Endothelial cell of umbilical vein (primary cell): ENCODE measurements around the gene PLEKHG2. TPM values are rescaled to one million over a fixed set of nuclear protein-coding genes. Genes with fewer than 3 reads are reported as not detected.

Source experiments
- BruUV-seq: library from RNA; stranded (reverse); fragments of 400-500 nt; replicated peaks from 2 replicates; lab custom pipeline; 2021; lab: Mats Ljungman, UMichigan
- CTCF ChIA-PET: fragments of 300-600, 350-600 bp; sonication (Branson Sonifier 250); formaldehyde crosslinking; loops from one replicate; lab custom pipeline; 2021; ENCODE audit warnings: antibody characterized with exemption, inconsistent platforms; lab: Charles Lee
- POLR2A ChIA-PET: fragments of 300-600, 350-600 bp; sonication (Branson Sonifier 250); formaldehyde crosslinking; loops from one replicate; lab custom pipeline; 2021; ENCODE audit warnings: antibody characterized with exemption, inconsistent platforms; lab: Charles Lee
- DNase-seq: peaks from one replicate; pipeline ENCODE4 v3.0.0-alpha.2; 2011; ENCODE audit warnings: low read depth, low spot score
- FAIRE-seq: peaks from 2 replicates; lab custom pipeline; 2011; peaks lifted over from hg19 to GRCh38; lab: Jason Lieb, UNC
- H2AFZ ChIP-seq: 2 replicates; pipeline ENCODE4 v1.6.0; 2012; ENCODE audit warnings: low read depth, low read length, control low read depth, inconsistent platforms
- H3K27ac ChIP-seq: 2 replicates; pipeline ENCODE4 v1.5.1; 2011; ENCODE audit warnings: low read depth, mild to moderate bottlenecking, control low read depth, low read length, moderate library complexity; ENCODE audit not compliant: insufficient read depth
- H3K27me3 ChIP-seq, 2 experiments: 2 replicates each; pipeline versions ENCODE4 v1.6.0 to v1.6.1; 2011; ENCODE audit warnings: low read length in 2 of 2, mixed read lengths in 1 of 2; ENCODE audit not compliant: control insufficient read depth in 2 of 2, insufficient read depth in 2 of 2
- H3K36me3 ChIP-seq, 2 experiments: 2 replicates in 1 of 2; 3 replicates in 1 of 2; pipeline ENCODE4 v1.5.1; 2011; ENCODE audit warnings: low read length in 2 of 2, mild to moderate bottlenecking in 1 of 2, moderate library complexity in 1 of 2; ENCODE audit not compliant: control insufficient read depth in 2 of 2, insufficient read depth in 2 of 2; ENCODE audit errors: extremely low read depth in 1 of 2
- H3K4me1 ChIP-seq: 3 replicates; pipeline ENCODE4 v1.5.1; 2011; ENCODE audit warnings: mild to moderate bottlenecking, low read length; ENCODE audit not compliant: control insufficient read depth, insufficient read depth; ENCODE audit errors: extremely low read depth
- H3K4me2 ChIP-seq: 2 replicates; pipeline ENCODE4 v1.6.1; 2011; ENCODE audit warnings: low read length, control low read depth, mixed read lengths; ENCODE audit not compliant: insufficient read depth
- H3K4me3 ChIP-seq, 3 experiments: fragments of 200-600 bp in 1 of 3; sonication (generic), shearing (Covaris generic) in 1 of 3; replicated peaks in 1 of 3; 2 replicates each; pipeline ENCODE4 v1.5.1; 2011 to 2016; ENCODE audit warnings: control low read depth in 3 of 3, low read length in 3 of 3, mild to moderate bottlenecking in 2 of 3, inconsistent platforms in 1 of 3, low read depth in 1 of 3, moderate library complexity in 1 of 3; ENCODE audit not compliant: insufficient read depth in 1 of 3
- H3K79me2 ChIP-seq: 2 replicates; pipeline ENCODE4 v1.6.0; 2012; ENCODE audit warnings: low read length, inconsistent platforms; ENCODE audit not compliant: control insufficient read depth, insufficient read depth
- H3K9ac ChIP-seq: replicated peaks from 2 replicates; pipeline ENCODE3; 2011; ENCODE audit warnings: low read length, control low read depth; ENCODE audit not compliant: insufficient read depth; ENCODE audit errors: extremely low read depth
- H3K9me1 ChIP-seq: replicated peaks from 3 replicates; pipeline ENCODE4 v1.6.0; 2011; ENCODE audit warnings: mild to moderate bottlenecking, low read length; ENCODE audit not compliant: control insufficient read depth, insufficient read depth; ENCODE audit errors: extremely low read depth
- H3K9me3 ChIP-seq: replicated peaks from 2 replicates; pipeline ENCODE4 v1.5.1; 2012; ENCODE audit warnings: low read length, inconsistent platforms; ENCODE audit not compliant: control insufficient read depth, insufficient read depth
- H4K20me1 ChIP-seq: replicated peaks from 2 replicates; pipeline ENCODE3; 2011; ENCODE audit warnings: mild to moderate bottlenecking, low read length; ENCODE audit not compliant: control insufficient read depth, insufficient read depth; ENCODE audit errors: extremely low read depth
- CTCF ChIP-seq, 2 donors: IDR thresholded peaks; 1 replicate in 1 of 2; 2 replicates in 1 of 2; pipeline ENCODE4 v1.5.1; 2011; ENCODE audit warnings: low read length in 2 of 2, mild to moderate bottlenecking in 2 of 2, moderate library complexity in 2 of 2, control low read depth in 1 of 2, inconsistent platforms in 1 of 2, low read depth in 1 of 2; ENCODE audit not compliant: insufficient read depth in 1 of 2; ENCODE audit errors: extremely low read depth in 1 of 2
- EZH2 ChIP-seq: IDR thresholded peaks from 2 replicates; pipeline ENCODE4 v1.6.1; 2012; ENCODE audit warnings: borderline replicate concordance, low read depth, mild to moderate bottlenecking, moderate library complexity, low read length, inconsistent platforms; ENCODE audit not compliant: severe bottlenecking
- FOS ChIP-seq: IDR thresholded peaks from 2 replicates; pipeline ENCODE4 v1.6.1; 2011; ENCODE audit warnings: mild to moderate bottlenecking, low read length, moderate library complexity, borderline replicate concordance; ENCODE audit not compliant: insufficient read depth
- GATA2 ChIP-seq: IDR thresholded peaks from 2 replicates; pipeline ENCODE4 v1.7.0; 2011; ENCODE audit warnings: low read depth, mild to moderate bottlenecking, moderate library complexity, mixed read lengths, low read length; ENCODE audit not compliant: insufficient read length, insufficient read depth
- JUN ChIP-seq: IDR thresholded peaks from 2 replicates; pipeline ENCODE4 v1.6.1; 2011; ENCODE audit warnings: borderline replicate concordance, low read depth; ENCODE audit not compliant: insufficient read length, insufficient read depth
- MAX ChIP-seq: IDR thresholded peaks from 2 replicates; pipeline ENCODE4 v1.6.1; 2011; ENCODE audit not compliant: insufficient read depth, insufficient read length
- MYC ChIP-seq: IDR thresholded peaks from one replicate; pipeline ENCODE4 v1.6.1; 2011; ENCODE audit warnings: mild to moderate bottlenecking, low read depth, low read length
- POLR2A ChIP-seq: IDR thresholded peaks from 2 replicates; pipeline ENCODE4 v1.6.1; 2012; ENCODE audit warnings: low read depth, mild to moderate bottlenecking, control low read depth, low read length
- POLR2AphosphoS5 ChIP-seq: IDR thresholded peaks from 2 replicates; pipeline ENCODE4 v1.6.1; 2012; ENCODE audit warnings: low read depth, mild to moderate bottlenecking, control low read depth, low read length, moderate library complexity; ENCODE audit not compliant: insufficient read depth
- dilution Hi-C: fragments of 300-500 bp; cut with MboI; formaldehyde crosslinking; loops from one replicate; pipeline ENCODE4 v1.15.0; 2019; ENCODE audit warnings: low sequenced_read_pairs; ENCODE audit not compliant: extremely low pct_ligation_motif_present
- intact Hi-C: fragments of 100-400 bp; cut with micrococcal nuclease; formaldehyde crosslinking; loops from one replicate; pipeline ENCODE4 v1.10.0; 2022
- polyA plus RNA-seq, 4 experiments: library from polyadenylated mRNA; depleted of rRNA in 3 of 4; stranded (reverse) in 3 of 4; unstranded in 1 of 4; fragments of >200 nt; gene quantifications; 2 replicates each; pipeline versions ENCODE4 v1.2.1 to v1.2.3, GENCODE V29; 2011 to 2012; ENCODE audit warnings: missing spikeins in 1 of 4
- total RNA-seq: library from RNA; stranded (reverse); gene quantifications from 2 replicates; pipeline ENCODE4 v1.2.3, GENCODE V29; 2021

The PLEKHG2 gene
- total and polyA plus RNA-seq, 2 donors (not counting 3 experiments of a cell fraction or from before 2014, with no cell fraction given), result 44.7 to 74.1 TPM

- no peak overlapping the region for H3K27ac ChIP-seq
- H3K4me1 ChIP-seq, result peaks cover 17% of the 10 kb centered on the region
- H3K9ac ChIP-seq, result no peak overlapping the region
- no peak overlapping the region for H3K4me3 ChIP-seq
- DNase-seq, result no peak
- dilution Hi-C loops, result no loop called here
- H3K9me1 ChIP-seq, result no peaks in the 10 kb centered on the region
- no peak for FAIRE-seq
- no peak for TF ChIP-seq MYC
- TF ChIP-seq JUN, result no peak
- no peak for TF ChIP-seq POLR2AphosphoS5
- TF ChIP-seq POLR2A, result no peak
- no peak for TF ChIP-seq FOS
- no peak for TF ChIP-seq MAX
- no peak for TF ChIP-seq CTCF (IDR thresholded peaks at IDR 0.05; ENCODE audit: extremely low read depth in 1 of 2, insufficient read depth in 1 of 2, low read depth in 1 of 2, low read length in 2 of 2)
- TF ChIP-seq GATA2, result no peak
- TF ChIP-seq EZH2, result no peak
- peaks cover 13% of the 10 kb centered on the region for H3K79me2 ChIP-seq
- POLR2A ChIA-PET, result interaction anchor here (1.1 to 2.2 kb wide), 2 partner anchors 20 kb away, joined by 3 to 18 read pairs; partner anchors contain the start of gene RPS16
- H3K27me3 ChIP-seq, result no peaks in the 10 kb centered on the region
- no TSS peak for BruUV-seq
- H4K20me1 ChIP-seq, result no peaks in the 10 kb centered on the region
- intact Hi-C loops, result no loop called here
- no peak overlapping the region for H3K4me2 ChIP-seq
- peaks cover 0 to 20% of the 10 kb centered on the region in 2 experiments for H3K36me3 ChIP-seq
- no peak overlapping the region for H2AFZ ChIP-seq
- no peaks in the 10 kb centered on the region for H3K9me3 ChIP-seq
- CTCF ChIA-PET, result interaction anchor here (1.5 to 1.9 kb wide), 2 partner anchors 11 to 12 kb away, joined by 4 to 29 read pairs; no protein-coding TSS in a partner anchor
These were observed 2.9 kb downstream of the PLEKHG2 start for GRCh38 chr19:39415111-39416046.
